Smooth muscle cell (in vitro differentiated cells): ENCODE measurements around the gene TRPV3. TPM values are rescaled to one million over a fixed set of nuclear protein-coding genes. Genes with fewer than 3 reads are reported as not detected.

Source experiments
- DNase-seq: peaks from one replicate; lab custom pipeline; 2025; ENCODE audit not compliant: unreplicated experiment; lab: John Stamatoyannopoulos, UW
- H2AFZ ChIP-seq: fragments of 200-600 bp; sonication (generic); 2 replicates; pipeline ENCODE4 v1.6.0; 2016; ENCODE audit warnings: antibody characterized with exemption, low read depth, mild to moderate bottlenecking
- H3F3A ChIP-seq: fragments of 200-600 bp; sonication (generic); 2 replicates; pipeline ENCODE4 v1.6.0; 2017; ENCODE audit warnings: antibody characterized with exemption, low read depth
- H3K27ac ChIP-seq: fragments of 200-600 bp; sonication (generic); 2 replicates; pipeline ENCODE4 v1.5.1; 2016; ENCODE audit warnings: low read depth, mild to moderate bottlenecking
- H3K27me3 ChIP-seq: fragments of 200-600 bp; sonication (generic); 2 replicates; pipeline ENCODE4 v1.6.1; 2016; ENCODE audit warnings: low read depth, mild to moderate bottlenecking
- H3K36me3 ChIP-seq: fragments of 200-600 bp; sonication (generic); 2 replicates; pipeline ENCODE4 v1.5.1; 2016; ENCODE audit warnings: low read depth
- H3K4me1 ChIP-seq: fragments of 200-600 bp; sonication (generic); 2 replicates; pipeline ENCODE4 v1.5.1; 2016; ENCODE audit warnings: low read depth
- H3K4me2 ChIP-seq: fragments of 200-600 bp; sonication (generic); 2 replicates; pipeline ENCODE4 v1.6.0; 2016; ENCODE audit warnings: mild to moderate bottlenecking
- H3K4me3 ChIP-seq: fragments of 200-600 bp; sonication (generic); 2 replicates; pipeline ENCODE4 v1.5.1; 2016; ENCODE audit warnings: mild to moderate bottlenecking
- H3K79me2 ChIP-seq: fragments of 200-600 bp; sonication (generic); 2 replicates; pipeline ENCODE4 v1.6.0; 2016; ENCODE audit warnings: low read depth, mild to moderate bottlenecking
- H3K9ac ChIP-seq: fragments of 200-600 bp; sonication (generic); 2 replicates; pipeline ENCODE4 v1.6.0; 2016; ENCODE audit warnings: low read depth
- H3K9me3 ChIP-seq: fragments of 200-600 bp; sonication (generic); replicated peaks from 2 replicates; pipeline ENCODE4 v1.5.1; 2016; ENCODE audit warnings: low read depth
- H4K20me1 ChIP-seq: fragments of 200-600 bp; sonication (generic); 2 replicates; pipeline ENCODE4 v1.6.0; 2016; ENCODE audit warnings: low read depth
- CTCF ChIP-seq: fragments of 200-600 bp; sonication (generic); IDR thresholded peaks from 2 replicates; pipeline ENCODE4 v1.5.1; 2017; ENCODE audit warnings: borderline replicate concordance, mild to moderate bottlenecking, antibody characterized with exemption; ENCODE audit not compliant: insufficient read depth, poor library complexity, severe bottlenecking
- WGBS: methylation state at CpG from one replicate; pipeline ENCODE4 v1.1.7; 2016; ENCODE audit warnings: low lambda C conversion rate; 5-methylcytosine and 5-hydroxymethylcytosine counted together
- polyA plus RNA-seq: library from polyadenylated mRNA; unstranded; fragments of >200 nt; fragmentation: Nextera tagmentation; extraction: Ambion mirVana; gene quantifications from 2 replicates; pipeline ENCODE4 v1.2.1, GENCODE V29; 2016
- total RNA-seq: library from RNA; depleted of rRNA; stranded (reverse); fragments of >200 nt; gene quantifications from 2 replicates; pipeline ENCODE4 v1.2.3, GENCODE V29; 2014

TRPV3 gene
- total RNA-seq (2.3 and 6.4 TPM in 2 replicates), polyA plus RNA-seq (0.53 and 2.7 TPM in 2 replicates)

- no peaks in the 10 kb centered on the region for H3K9me3 ChIP-seq
- no peaks in the 10 kb centered on the region for H3K4me1 ChIP-seq
- H3F3A ChIP-seq: no peaks in the 10 kb centered on the region
- H3K36me3 ChIP-seq: no peaks in the 10 kb centered on the region
- H2AFZ ChIP-seq: no peak within 1 kb of the TSS
- no peaks in the 10 kb centered on the region for H3K27me3 ChIP-seq
- no peak within 1 kb of the TSS for H3K4me3 ChIP-seq
- WGBS: 81% methylated on average over 23 of the region's 23 CpGs
- no peak for TF ChIP-seq CTCF
- DNase-seq: no peak
- peak within 1 kb of the TSS; percentile 43 for H3K9ac ChIP-seq
- H3K4me2 ChIP-seq: no peak within 1 kb of the TSS
- H4K20me1 ChIP-seq: no peaks in the 10 kb centered on the region
- H3K27ac ChIP-seq: peak within 1 kb of the TSS; percentile 77
- H3K79me2 ChIP-seq: no peaks in the 10 kb centered on the region
These were observed at the start of gene TRPV3 for GRCh38 chr17:3557768-3558583. TSS of gene TRPV3 (minus strand) at chr17:3557812. CDS start at chr17:3554850, 2,962 bp downstream.

- Histone ChIP-seq H3K36me3 (no peaks in the 10 kb centered on the region), H3K27me3 (no peaks in the 10 kb centered on the region), H3K4me1 (no peaks in the 10 kb centered on the region), H3F3A (no peaks in the 10 kb centered on the region), H3K9ac (no peak overlapping the region), H4K20me1 (no peaks in the 10 kb centered on the region), H3K79me2 (no peaks in the 10 kb centered on the region), H3K9me3 (no peaks in the 10 kb centered on the region), H3K4me2 (no peak overlapping the region), H2AFZ (no peak overlapping the region), H3K4me3 (no peak overlapping the region), H3K27ac (no peak overlapping the region)
- no peak for TF ChIP-seq CTCF
- WGBS: 97% methylated on average over 4 of the region's 4 CpGs
- DNase-seq: no peak
These were observed 46.3 kb upstream of the TRPV3 start for GRCh38 chr17:3603870-3604259.

- Histone ChIP-seq H3K4me2 (no peak overlapping the region), H3K4me1 (no peaks in the 10 kb centered on the region), H3K27ac (no peak overlapping the region), H3K9ac (no peak overlapping the region), H3K79me2 (no peaks in the 10 kb centered on the region), H3K36me3 (no peaks in the 10 kb centered on the region), H3F3A (no peaks in the 10 kb centered on the region), H3K27me3 (no peaks in the 10 kb centered on the region), H2AFZ (no peak overlapping the region), H3K4me3 (no peak overlapping the region), H4K20me1 (no peaks in the 10 kb centered on the region), H3K9me3 (no peaks in the 10 kb centered on the region)
- no peak for TF ChIP-seq CTCF
- no peak for DNase-seq
- 87% methylated on average over 17 of the region's 17 CpGs for WGBS
These were observed 45.7 kb upstream of the TRPV3 start for GRCh38 chr17:3603119-3603869.
